ENCODE data around the gene TTC21B.

Gene TTC21B

DNA sequence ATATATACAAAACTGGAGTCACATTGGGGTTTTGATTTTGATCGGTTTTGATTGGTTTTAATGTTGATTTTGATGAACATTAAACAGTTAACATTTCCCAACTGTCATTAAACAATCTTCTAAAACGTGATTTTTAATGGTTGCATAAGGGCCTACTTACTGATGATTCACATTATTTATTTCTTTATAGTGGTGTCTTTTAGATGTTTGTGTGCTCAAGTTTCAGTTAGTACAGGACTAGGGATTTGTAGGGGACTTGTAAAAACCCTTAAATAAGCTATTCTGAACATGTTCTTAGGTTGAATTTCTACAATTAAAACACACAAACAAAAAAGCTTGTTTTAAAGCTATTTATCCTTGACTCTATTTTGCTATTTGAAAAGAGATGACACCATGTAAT lies 61.6 kb downstream of the TTC21B start:
- Histone ChIP-seq H3K4me1 (ENCODE audit: insufficient read depth, low read length) (peaks cover 48% of the 10 kb centered on the region), H3K9me3 (ENCODE audit: low read length) (no peaks in the 10 kb centered on the region), H3K4me3 (ENCODE audit: low read length) (no peak overlapping the region), H3K36me3 (ENCODE audit: insufficient read depth, low read length) (peaks cover 27% of the 10 kb centered on the region), H3K27me3 (ENCODE audit: insufficient read depth, low read length) (no peaks in the 10 kb centered on the region), H2AFZ (ENCODE audit: low read depth, low read length) (no peak overlapping the region)

DNA sequence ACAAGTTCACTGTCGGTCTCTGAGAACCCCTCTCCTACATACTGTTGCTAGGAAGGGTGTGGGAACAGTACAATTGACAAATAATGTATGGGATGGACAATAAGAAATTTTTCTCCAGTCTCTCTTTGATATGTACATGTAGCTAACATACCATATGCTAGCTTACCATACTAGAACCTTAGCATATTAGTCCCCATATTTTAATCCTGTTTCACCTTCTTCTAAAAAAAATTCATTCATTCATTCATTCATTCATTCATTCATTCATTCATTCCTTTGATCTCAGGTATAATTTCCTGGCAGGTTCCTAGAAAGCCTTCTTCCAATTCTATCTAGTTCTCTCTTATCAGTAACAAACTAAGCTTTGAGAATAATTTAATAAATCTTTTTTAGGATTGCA lies 62.2 kb downstream of the TTC21B start:
- Histone ChIP-seq H3K27me3 (ENCODE audit: insufficient read depth, low read length) (no peaks in the 10 kb centered on the region), H3K36me3 (ENCODE audit: insufficient read depth, low read length) (peaks cover 22% of the 10 kb centered on the region), H3K4me3 (ENCODE audit: low read length) (no peak overlapping the region), H2AFZ (ENCODE audit: low read depth, low read length) (no peak overlapping the region), H3K4me1 (ENCODE audit: insufficient read depth, low read length) (peaks cover 52% of the 10 kb centered on the region), H3K9me3 (ENCODE audit: low read length) (no peaks in the 10 kb centered on the region)

DNA sequence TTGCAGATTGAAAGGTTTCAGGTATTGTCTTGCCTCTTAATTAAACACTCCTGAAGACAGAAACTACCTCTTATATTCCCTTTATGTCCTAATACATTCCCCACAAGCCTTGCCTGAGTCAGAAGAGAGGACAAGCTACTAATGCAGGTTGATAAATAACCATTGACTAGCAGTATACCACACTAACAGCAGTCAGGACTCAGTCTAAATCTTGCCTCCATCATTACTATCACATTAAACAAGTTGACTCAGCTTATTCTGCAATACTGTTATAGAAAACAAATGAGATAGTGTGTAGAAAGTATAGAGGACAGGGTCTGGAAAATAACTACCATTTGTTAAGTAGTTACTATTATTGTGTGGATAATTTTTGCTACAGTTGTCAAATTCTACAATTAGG lies 63.8 kb downstream of the TTC21B start:
- Histone ChIP-seq H3K27me3 (ENCODE audit: insufficient read depth, low read length) (no peaks in the 10 kb centered on the region), H3K4me3 (ENCODE audit: low read length) (no peak overlapping the region), H3K9me3 (ENCODE audit: low read length) (no peaks in the 10 kb centered on the region), H2AFZ (ENCODE audit: low read depth, low read length) (no peak overlapping the region), H3K36me3 (ENCODE audit: insufficient read depth, low read length) (peaks cover 9% of the 10 kb centered on the region), H3K4me1 (ENCODE audit: insufficient read depth, low read length) (peaks cover 62% of the 10 kb centered on the region)

DNA sequence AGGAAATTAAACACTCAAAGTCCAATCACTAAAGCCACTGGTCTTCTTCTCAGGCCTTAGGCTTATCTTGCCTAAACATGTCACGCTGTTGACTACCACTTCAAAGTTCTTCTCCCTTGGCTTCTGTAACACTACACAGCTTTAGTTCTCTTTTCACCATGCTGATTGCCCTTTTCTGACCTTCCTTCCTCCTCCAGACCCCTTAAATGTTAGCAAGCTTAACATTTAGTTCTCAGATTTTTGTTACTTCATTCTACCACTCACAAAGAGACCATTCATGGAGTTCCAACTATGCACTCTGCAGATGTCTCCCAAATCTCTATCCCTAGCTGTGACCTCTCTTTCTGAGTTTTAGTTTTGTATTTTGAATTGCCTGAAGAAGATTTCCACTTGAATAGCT lies 64.4 kb downstream of the TTC21B start:
- Histone ChIP-seq H2AFZ (ENCODE audit: low read depth, low read length) (no peak overlapping the region), H3K9me3 (ENCODE audit: low read length) (no peaks in the 10 kb centered on the region), H3K4me1 (ENCODE audit: insufficient read depth, low read length) (peaks cover 61% of the 10 kb centered on the region), H3K4me3 (ENCODE audit: low read length) (no peak overlapping the region), H3K27me3 (ENCODE audit: insufficient read depth, low read length) (no peaks in the 10 kb centered on the region), H3K36me3 (ENCODE audit: insufficient read depth, low read length) (peaks cover 3% of the 10 kb centered on the region)

DNA sequence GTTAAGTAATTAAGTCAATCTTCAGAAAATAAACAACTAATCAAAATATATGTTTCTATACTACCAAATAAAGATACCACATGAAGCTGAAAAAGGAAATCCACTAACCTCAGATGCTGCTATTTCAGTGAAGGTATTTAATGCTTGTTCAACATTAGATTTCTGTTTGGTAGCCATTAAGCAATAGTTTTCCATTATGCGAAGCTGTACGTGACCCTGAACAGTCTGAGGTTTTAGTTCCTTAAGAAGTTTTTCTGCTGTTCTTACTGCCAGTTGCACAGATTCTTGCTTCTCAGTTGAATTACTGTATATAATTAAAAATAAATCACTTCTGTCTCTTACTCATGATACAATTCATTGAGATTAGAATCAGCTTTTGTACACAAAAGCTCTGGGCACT lies 65.4 kb downstream of the TTC21B start:
- H2AFZ ChIP-seq (ENCODE audit: low read depth, low read length), result no peak overlapping the region
- peaks cover 54% of the 10 kb centered on the region for H3K4me1 ChIP-seq (ENCODE audit: insufficient read depth, low read length)
- H3K27me3 ChIP-seq (ENCODE audit: insufficient read depth, low read length), result no peaks in the 10 kb centered on the region
- H3K36me3 ChIP-seq (ENCODE audit: insufficient read depth, low read length), result peaks cover 6% of the 10 kb centered on the region
- H3K9me3 ChIP-seq (ENCODE audit: low read length), result no peaks in the 10 kb centered on the region
- no peak overlapping the region for H3K4me3 ChIP-seq (ENCODE audit: low read length)

DNA sequence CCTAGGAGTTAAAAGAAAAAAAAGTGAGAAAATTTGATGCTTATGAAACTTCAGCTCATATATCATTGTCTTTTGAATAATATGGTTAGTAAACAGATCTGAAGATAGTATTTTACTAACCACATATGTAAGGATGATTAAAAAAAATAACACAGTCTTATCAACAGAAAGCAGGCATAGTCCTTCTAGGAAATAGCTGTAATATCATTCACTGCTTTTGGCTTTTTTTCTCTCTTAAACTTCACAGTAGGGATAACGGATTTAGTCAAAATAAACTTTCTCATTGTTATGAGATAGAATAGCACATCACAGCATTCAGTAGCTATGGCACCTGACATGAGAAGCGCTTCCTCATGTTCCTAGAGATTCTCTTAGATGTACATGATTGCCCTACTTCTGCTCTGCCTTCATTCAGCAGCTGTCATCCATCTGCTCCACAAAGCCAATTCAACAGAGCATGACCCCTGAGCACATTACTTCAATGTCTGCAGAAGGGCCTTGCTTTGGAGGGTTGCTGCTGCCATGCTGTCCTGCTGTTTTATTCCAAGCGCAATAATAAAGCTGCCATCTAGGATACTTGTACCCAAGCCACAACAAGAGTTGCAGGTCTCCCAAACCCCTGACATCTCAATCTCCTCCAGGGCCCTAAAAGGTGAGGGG lies 67.0 kb downstream of the TTC21B start:
- Histone ChIP-seq H3K27me3 (ENCODE audit: insufficient read depth, low read length) (no peaks in the 10 kb centered on the region), H3K4me3 (ENCODE audit: low read length) (no peak overlapping the region), H3K4me1 (ENCODE audit: insufficient read depth, low read length) (peaks cover 44% of the 10 kb centered on the region), H3K9me3 (ENCODE audit: low read length) (no peaks in the 10 kb centered on the region), H3K36me3 (ENCODE audit: insufficient read depth, low read length) (peaks cover 17% of the 10 kb centered on the region), H2AFZ (ENCODE audit: low read depth, low read length) (no peak overlapping the region)

DNA sequence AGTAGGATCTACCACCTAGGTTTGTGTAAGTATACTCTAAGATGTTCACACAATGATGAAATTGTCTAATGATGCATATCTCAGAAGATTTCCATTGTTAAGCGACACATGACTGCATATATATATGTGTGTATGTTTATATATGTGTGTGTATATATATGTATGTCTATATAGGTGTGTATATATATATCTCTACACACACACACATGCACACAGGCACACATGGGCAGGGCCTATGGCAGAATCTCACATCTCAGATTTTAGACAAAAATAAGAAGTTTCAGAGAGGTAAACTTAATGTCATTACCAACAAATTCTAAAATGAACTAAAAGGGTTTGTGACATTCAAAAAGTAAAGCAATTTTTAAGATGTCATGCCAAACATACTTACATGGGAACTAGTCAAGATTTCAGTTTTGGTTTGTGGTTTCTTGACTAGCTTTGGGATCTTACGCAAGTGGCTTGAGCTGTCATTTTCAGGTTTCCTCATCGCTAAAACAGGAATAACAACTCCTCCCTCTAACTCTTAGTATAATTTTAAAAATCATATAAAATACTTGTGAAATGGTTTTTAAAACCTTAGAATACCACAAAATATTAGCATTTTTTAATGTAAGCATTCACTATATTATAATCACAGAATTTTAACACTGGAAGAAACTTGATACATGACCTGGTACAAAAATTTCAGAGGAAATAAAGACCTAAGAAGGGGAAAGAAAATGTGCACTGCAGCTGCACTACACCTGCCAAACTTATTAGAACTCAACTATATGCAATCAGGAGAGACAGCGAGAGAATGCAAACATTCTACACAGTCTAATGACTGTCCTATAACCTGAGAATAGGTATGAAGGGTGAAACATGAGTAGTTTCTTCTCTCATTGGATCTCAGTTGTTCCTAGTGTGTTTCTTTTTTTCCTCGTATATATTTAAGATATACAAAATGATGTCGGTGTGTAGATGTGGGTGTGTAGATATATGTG lies 75.7 kb downstream of the TTC21B start:
- H3K4me3 ChIP-seq (ENCODE audit: low read length), result no peak overlapping the region
- H3K36me3 ChIP-seq (ENCODE audit: insufficient read depth, low read length), result peaks cover 50% of the 10 kb centered on the region
- no peak overlapping the region for H2AFZ ChIP-seq (ENCODE audit: low read depth, low read length)
- no peaks in the 10 kb centered on the region for H3K27me3 ChIP-seq (ENCODE audit: insufficient read depth, low read length)
- H3K4me1 ChIP-seq (ENCODE audit: insufficient read depth, low read length), result peaks cover 3% of the 10 kb centered on the region
- peaks cover under 1% of the 10 kb centered on the region for H3K9me3 ChIP-seq (ENCODE audit: low read length)

DNA sequence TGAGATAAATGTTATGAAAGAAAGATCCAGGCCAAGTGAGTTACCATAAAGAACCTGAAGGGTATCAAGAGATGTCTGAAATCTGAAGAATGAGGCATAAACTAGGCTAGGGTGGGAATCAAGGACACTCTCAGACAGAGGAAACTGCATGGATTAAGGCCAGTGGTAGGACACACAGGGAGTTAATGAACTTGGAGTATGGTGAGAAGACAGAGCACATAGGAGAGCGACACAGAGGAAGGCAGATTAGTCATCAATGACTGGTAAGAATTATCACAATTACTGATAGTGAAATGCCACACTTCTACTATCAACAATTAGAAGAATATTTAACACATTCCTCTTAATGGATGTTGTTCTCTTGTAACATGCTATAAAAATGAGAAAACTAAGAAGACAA lies 76.9 kb downstream of the TTC21B start:
- Histone ChIP-seq H3K36me3 (ENCODE audit: insufficient read depth, low read length) (peaks cover 42% of the 10 kb centered on the region), H3K27me3 (ENCODE audit: insufficient read depth, low read length) (no peaks in the 10 kb centered on the region), H3K4me3 (ENCODE audit: low read length) (no peak overlapping the region), H3K4me1 (ENCODE audit: insufficient read depth, low read length) (peaks cover 3% of the 10 kb centered on the region), H2AFZ (ENCODE audit: low read depth, low read length) (no peak overlapping the region), H3K9me3 (ENCODE audit: low read length) (peaks cover 4% of the 10 kb centered on the region)

DNA sequence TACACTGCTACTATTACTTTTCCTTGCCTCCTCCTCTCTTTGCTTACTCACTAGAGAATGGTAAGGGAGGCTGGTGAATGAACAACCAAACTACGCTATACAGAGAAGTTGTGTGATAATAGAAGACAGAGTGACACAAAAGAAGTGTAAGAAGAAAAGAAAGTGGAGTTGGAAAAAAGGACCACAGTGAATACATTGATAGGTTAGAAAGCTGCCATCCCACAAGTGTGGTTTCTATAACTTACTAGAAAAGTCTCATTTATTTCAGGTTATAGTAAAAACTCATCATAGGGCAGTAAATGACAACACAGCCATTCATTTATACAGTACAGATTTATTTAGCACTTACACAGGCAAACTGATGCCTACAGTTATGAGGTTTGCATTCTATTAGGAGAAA lies 77.3 kb downstream of the TTC21B start:
- H2AFZ ChIP-seq (ENCODE audit: low read depth, low read length), result no peak overlapping the region
- peaks cover 4% of the 10 kb centered on the region for H3K9me3 ChIP-seq (ENCODE audit: low read length)
- H3K4me3 ChIP-seq (ENCODE audit: low read length), result no peak overlapping the region
- H3K4me1 ChIP-seq (ENCODE audit: insufficient read depth, low read length), result peaks cover 5% of the 10 kb centered on the region
- peaks cover 39% of the 10 kb centered on the region for H3K36me3 ChIP-seq (ENCODE audit: insufficient read depth, low read length)
- no peaks in the 10 kb centered on the region for H3K27me3 ChIP-seq (ENCODE audit: insufficient read depth, low read length)

DNA sequence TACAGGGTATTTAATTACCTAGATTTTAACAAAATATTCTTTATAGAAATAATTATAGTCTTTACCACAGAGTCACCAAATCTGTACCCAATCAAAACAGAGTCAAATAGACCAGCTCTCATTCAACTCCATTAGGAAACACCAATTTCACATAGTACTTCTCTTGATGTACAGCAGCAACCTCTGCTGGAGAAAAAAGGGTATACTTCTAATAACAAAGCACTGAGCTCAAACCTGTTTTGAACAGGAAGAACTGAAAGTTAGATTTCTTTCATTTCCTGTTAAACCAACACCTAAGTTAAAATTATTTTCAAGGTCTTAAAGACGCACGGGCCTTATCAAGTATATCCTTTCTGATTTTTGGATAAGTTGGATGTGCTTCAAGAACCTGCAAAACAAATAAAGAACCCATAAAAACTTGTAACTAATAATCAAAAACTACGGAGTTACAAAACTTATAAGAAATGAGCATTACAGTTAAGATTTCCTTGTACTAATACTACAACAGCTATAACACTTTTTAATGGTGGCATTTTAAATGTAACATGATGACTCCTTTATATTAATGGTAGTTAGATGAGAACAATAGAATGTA lies 79.0 kb downstream of the TTC21B start:
- H3K36me3 ChIP-seq (ENCODE audit: insufficient read depth, low read length), result peaks cover 24% of the 10 kb centered on the region
- no peak overlapping the region for H2AFZ ChIP-seq (ENCODE audit: low read depth, low read length)
- no peak overlapping the region for H3K4me3 ChIP-seq (ENCODE audit: low read length)
- peaks cover 4% of the 10 kb centered on the region for H3K9me3 ChIP-seq (ENCODE audit: low read length)
- no peaks in the 10 kb centered on the region for H3K27me3 ChIP-seq (ENCODE audit: insufficient read depth, low read length)
- H3K4me1 ChIP-seq (ENCODE audit: insufficient read depth, low read length), result peaks cover 21% of the 10 kb centered on the region

DNA sequence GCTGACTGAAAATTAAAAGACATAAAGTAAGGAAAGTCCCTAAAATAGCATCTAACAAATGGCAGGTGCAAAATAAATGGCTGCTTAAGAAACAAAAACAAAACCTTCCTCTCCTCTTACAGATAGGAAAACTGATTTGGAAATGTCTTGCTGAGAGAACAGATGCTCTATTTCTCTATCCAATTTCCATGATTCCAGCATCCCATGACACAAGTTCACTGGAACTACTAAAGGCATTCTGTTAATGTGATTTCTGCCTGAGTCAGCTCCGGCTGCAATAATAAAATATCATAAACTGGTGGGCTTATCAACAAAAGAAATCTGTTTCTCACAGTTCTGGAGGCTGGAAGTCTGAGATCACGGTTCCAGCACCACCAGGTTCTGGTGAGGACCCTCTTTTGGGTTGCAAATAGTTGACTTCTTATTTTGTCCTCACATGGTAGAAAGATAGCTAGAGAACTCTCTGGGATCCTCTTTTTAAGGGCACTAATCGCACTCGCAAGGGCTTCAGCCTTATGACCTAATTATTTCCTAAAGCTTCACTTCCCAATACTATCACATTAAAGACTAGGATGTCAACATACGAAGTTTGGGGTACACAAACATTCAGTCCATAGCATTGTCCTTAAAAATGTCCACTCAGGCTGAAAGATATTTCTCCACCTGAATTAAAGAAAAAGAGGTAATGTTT lies 81.3 kb downstream of the TTC21B start:
- no peaks in the 10 kb centered on the region for H3K27me3 ChIP-seq (ENCODE audit: insufficient read depth, low read length)
- peaks cover 10% of the 10 kb centered on the region for H3K36me3 ChIP-seq (ENCODE audit: insufficient read depth, low read length)
- H3K4me3 ChIP-seq (ENCODE audit: low read length), result no peak overlapping the region
- peaks cover 4% of the 10 kb centered on the region for H3K9me3 ChIP-seq (ENCODE audit: low read length)
- no peak overlapping the region for H2AFZ ChIP-seq (ENCODE audit: low read depth, low read length)
- peaks cover 21% of the 10 kb centered on the region for H3K4me1 ChIP-seq (ENCODE audit: insufficient read depth, low read length)

DNA sequence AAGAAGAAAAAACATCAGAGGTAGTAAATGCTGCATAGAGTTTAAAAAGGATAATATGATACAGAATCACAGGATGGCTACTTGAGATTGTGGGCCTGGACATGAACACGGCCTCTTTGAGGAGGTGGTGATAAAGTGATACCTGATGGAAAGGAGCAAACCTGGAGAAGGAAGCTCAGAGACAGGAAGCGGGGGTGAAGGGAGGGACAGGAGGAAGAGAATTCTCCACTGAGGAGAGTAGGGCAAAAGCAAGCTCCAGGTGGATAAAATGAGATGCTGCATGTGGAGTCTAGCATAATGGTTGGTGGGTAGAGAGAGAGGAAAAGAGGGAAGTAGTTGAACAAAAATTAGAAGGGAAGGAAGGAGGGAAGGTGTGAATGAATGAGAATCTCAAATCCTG lies 82.6 kb downstream of the TTC21B start:
- peaks cover 18% of the 10 kb centered on the region for H3K4me1 ChIP-seq (ENCODE audit: insufficient read depth, low read length)
- no peak overlapping the region for H2AFZ ChIP-seq (ENCODE audit: low read depth, low read length)
- H3K27me3 ChIP-seq (ENCODE audit: insufficient read depth, low read length), result no peaks in the 10 kb centered on the region

DNA sequence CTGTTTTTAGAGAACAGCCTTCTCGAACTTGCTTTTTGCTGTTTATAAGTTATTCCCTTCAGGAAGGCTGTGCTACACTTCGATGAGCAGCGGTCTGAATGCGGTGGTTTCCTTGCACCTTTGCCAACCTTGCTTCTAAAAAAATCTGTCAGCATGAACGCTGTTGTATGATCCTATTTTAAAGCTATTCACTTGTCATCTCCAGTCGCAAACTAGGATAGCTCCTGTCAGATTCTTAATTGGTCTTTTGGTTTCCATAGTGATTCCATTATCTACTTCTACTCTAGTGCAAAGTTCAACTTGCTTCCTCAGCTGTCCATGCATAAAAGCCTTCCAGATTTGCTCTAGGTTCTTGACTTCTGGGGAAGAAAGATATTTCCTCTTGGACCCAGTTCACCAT lies 83.2 kb downstream of the TTC21B start:
- no peak overlapping the region for H3K4me3 ChIP-seq (ENCODE audit: low read length)
- H2AFZ ChIP-seq (ENCODE audit: low read depth, low read length), result no peak overlapping the region

More for the DNA sequence above, 82.6 kb downstream of the TTC21B start:
- peaks cover 4% of the 10 kb centered on the region for H3K9me3 ChIP-seq (ENCODE audit: low read length)
- H3K4me3 ChIP-seq (ENCODE audit: low read length), result no peak overlapping the region
- peaks cover 5% of the 10 kb centered on the region for H3K36me3 ChIP-seq (ENCODE audit: insufficient read depth, low read length)

More for the DNA sequence above, 83.2 kb downstream of the TTC21B start:
- H3K4me1 ChIP-seq (ENCODE audit: insufficient read depth, low read length), result peaks cover 20% of the 10 kb centered on the region
- no peaks in the 10 kb centered on the region for H3K27me3 ChIP-seq (ENCODE audit: insufficient read depth, low read length)
- H3K9me3 ChIP-seq (ENCODE audit: low read length), result peaks cover 4% of the 10 kb centered on the region
- peaks cover 5% of the 10 kb centered on the region for H3K36me3 ChIP-seq (ENCODE audit: insufficient read depth, low read length)

All from neuron (in vitro differentiated cells).